Measurements from ENCODE around the gene SGTA.

Gene SGTA

DNA sequence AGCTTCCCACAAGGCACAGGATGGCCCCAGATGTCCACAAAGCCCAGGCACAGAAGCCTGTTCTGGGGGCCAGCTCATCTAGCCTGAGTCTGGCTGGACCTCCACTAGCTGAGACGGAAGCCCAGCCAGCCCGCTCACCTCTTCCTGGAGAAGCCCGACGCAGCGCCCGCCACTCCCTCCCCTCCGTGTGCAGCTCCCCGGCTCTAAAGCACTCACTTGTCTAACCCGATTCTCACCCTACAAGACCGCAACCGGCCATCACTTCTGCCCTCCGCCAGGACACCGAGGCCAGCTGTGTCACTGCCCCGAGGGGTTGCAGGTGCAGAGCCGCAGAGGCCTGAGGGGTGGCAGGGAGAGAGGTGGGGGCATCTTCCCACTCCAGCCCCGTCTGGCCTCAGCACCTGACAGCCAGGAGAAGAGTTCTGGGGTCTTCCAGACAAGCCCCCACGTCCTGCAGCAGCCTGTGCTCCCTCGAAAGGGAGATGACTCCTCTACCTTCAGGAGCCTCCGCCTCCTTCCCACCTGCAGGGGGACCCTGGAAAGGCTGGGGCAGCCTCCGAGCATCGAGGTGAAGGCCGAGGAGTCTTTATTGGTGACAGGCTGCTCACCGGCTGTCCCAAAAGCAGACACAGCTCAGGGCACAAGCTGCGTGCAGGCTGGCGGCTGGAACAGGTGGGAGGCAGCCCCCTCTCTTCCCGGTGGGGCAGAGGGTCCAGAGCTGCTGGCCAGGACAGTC is 56.0 kb downstream of the SGTA start:
- TF ChIP-seq, protein P1, sequence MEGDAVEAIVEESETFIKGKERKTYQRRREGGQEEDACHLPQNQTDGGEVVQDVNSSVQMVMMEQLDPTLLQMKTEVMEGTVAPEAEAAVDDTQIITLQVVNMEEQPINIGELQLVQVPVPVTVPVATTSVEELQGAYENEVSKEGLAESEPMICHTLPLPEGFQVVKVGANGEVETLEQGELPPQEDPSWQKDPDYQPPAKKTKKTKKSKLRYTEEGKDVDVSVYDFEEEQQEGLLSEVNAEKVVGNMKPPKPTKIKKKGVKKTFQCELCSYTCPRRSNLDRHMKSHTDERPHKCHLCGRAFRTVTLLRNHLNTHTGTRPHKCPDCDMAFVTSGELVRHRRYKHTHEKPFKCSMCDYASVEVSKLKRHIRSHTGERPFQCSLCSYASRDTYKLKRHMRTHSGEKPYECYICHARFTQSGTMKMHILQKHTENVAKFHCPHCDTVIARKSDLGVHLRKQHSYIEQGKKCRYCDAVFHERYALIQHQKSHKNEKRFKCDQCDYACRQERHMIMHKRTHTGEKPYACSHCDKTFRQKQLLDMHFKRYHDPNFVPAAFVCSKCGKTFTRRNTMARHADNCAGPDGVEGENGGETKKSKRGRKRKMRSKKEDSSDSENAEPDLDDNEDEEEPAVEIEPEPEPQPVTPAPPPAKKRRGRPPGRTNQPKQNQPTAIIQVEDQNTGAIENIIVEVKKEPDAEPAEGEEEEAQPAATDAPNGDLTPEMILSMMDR (IDR thresholded peaks at IDR 0.05; ENCODE audit: control insufficient read depth, insufficient read depth, low read depth, low read length, missing control alignments) = no peak
- no peak for DNase-seq (ENCODE audit: low read depth)
- H3K4me3 ChIP-seq (ENCODE audit: control insufficient read depth, low read depth, low read length) = no peak overlapping the region; the same call in 1 of the 2 replicates

DNA sequence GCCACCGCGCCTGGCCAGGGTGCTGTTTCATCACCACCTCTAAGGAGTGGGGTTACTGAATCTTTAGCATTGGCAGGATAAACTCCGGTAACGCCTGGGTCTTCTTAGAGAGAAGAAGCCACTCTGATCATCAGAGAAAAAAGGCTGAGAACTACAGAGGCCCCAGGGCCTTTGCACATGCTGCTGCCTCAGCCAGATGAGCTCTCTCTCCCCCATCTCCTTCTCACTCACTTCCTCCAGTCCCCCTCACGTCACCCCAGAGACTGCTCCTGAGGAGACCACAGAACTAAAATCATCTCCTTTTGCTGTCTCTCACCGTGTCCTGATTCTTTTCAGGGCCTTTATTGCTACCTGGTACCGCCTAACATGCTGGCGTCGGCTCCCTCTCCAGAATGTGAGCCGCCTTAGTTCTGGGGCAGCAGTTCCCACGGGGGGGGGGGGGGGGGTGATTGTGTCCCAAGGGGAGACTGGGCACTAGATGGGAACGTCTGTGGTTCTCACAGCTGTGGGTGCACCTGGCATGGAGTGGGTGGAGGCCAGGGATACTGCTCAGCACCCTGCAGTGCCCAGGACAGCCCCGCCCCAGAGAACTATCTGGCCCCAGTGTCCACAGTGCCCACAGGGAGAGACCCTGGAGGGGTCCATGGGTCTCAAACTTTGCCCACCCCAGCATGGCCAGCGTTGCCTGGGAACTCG is 56.8 kb downstream of the SGTA start:
- TF ChIP-seq, protein P1 (IDR thresholded peaks at IDR 0.05; ENCODE audit: control insufficient read depth, insufficient read depth, low read depth, low read length, missing control alignments) = no peak
- no peak for DNase-seq (ENCODE audit: low read depth)
- no peak overlapping the region; the same call in 1 of the 2 replicates for H3K4me3 ChIP-seq (ENCODE audit: control insufficient read depth, low read depth, low read length)

DNA sequence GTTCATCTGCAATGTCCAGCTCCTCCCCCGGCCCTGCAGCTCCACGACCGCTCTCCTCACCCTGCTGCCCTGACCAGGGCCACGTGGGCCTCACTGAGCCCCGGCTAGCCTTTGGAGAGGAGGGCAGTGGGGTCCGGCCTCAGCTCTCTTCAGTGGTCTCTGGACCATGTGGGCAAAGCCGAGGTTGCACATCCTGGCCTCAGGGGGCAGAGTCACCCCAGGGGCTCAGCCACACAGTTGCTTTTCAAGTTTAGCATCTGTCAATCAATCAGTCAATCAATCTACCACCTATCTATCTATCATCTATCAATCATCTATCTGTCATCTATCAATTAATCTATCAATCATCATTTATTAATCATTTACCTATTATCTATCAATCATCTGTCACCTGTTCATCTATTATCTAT is 58.9 kb downstream of the SGTA start:
- H3K4me3 ChIP-seq (ENCODE audit: control insufficient read depth, low read depth, low read length) = no peak overlapping the region
- TF ChIP-seq, protein P1 (IDR thresholded peaks at IDR 0.05; ENCODE audit: control insufficient read depth, insufficient read depth, low read depth, low read length, missing control alignments) = no peak
- DNase-seq (ENCODE audit: low read depth) = no peak

DNA sequence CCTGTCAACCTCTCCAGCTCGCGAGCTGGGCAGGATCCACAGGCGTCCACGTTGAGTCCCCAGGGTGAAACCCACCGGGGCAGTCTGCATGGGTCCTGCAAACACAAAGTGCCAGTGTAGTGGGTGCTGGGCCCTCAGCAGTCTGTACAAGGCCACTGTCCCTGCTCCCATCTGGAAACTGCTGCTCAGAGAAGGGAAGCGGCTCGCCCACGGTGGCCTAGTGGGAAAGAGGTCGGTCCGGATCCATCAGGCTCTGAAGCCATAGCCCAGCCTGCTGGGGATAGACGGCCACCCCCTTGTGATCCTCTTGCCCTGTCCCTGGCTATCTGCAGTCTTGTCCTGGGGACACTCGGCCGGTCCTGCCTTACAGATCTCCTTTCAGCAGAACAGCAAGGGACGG is 59.3 kb downstream of the SGTA start:
- no peak for DNase-seq (ENCODE audit: low read depth)
- H3K4me3 ChIP-seq (ENCODE audit: control insufficient read depth, low read depth, low read length) = no peak overlapping the region
- TF ChIP-seq, protein P1 (IDR thresholded peaks at IDR 0.05; ENCODE audit: control insufficient read depth, insufficient read depth, low read depth, low read length, missing control alignments) = no peak

DNA sequence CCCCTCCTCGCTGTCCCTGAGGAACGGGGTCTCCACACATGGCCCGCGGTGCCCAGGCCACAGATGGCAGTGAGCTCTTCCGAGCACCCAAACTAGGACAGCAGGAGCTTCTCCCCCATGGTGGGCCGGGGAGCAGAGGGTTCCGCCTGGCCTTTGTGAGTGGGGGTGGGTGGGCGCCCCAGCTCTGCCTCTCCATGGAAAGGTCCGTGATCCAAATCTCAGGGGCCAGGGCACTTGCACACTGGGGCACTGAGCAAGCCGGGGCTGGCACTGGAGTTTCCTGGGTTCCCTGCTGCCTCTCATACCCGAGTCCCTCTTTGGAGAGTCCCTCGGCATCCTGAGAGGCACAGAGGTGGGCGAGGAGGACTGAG is 59.7 kb downstream of the SGTA start:
- DNase-seq (ENCODE audit: low read depth) = no peak
- TF ChIP-seq, protein P1 (IDR thresholded peaks at IDR 0.05; ENCODE audit: control insufficient read depth, insufficient read depth, low read depth, low read length, missing control alignments) = no peak

DNA sequence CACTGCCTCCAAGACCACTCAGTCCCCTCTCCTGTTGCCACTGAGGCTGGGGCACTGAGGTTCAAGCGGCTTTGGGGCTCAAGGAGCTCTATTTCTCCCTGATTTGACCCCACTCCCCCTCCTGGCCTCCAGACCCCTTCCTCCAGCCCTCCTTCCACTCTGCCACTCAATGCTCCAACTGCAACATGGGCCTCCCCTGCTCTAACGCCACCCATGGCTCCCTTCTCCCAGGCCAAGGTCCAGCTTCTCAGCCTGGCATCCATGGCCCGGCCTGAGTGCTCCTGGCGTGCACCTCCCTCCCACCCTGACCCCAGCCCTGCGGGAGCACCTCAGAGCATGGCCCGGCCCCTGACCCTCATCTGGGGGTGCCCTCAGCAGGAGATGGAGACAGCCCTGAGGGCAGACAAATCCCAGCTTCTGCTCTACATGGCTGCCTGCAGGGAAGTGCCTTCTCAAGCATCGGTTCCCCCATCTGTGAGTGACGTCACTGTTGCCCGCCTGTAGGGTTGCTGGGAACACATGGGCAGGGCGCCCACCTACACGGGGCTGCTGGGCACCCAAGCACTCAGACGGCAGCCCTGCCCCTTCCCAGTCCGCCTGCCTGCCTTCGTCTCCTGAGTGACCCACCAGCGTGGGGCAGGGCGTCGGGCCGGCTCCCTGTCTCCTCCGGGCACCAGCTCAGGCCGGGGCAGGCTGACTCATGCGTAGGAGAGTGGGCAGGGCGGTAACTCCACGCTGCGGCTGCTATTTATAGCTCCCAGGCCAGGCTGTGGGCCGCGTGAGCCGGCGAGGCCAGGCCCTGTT is 60.3 kb downstream of the SGTA start:
- TF ChIP-seq, protein P1 (IDR thresholded peaks at IDR 0.05; ENCODE audit: control insufficient read depth, insufficient read depth, low read depth, low read length, missing control alignments) = no peak
- DNase-seq (ENCODE audit: low read depth) = no peak
- H3K4me3 ChIP-seq (ENCODE audit: control insufficient read depth, low read depth, low read length) = no peak overlapping the region

More for the DNA sequence above, 59.7 kb downstream of the SGTA start:
- no peak overlapping the region for H3K4me3 ChIP-seq (ENCODE audit: control insufficient read depth, low read depth, low read length)

Data from AG09309 (cell line).